Non-pigmented ciliary epithelial cell (primary cell): Measurements from ENCODE around the gene CCDC7.
"Not testable (repeated sequence)": the region's sequence is repeated elsewhere in the genome, so short reads cannot be mapped to it uniquely, and the experiment has no call there.

Source experiments
- DNase-seq: peaks from one replicate; pipeline ENCODE4 v3.0.0-alpha.2; 2010; ENCODE audit warnings: low read depth

Gene CCDC7

DNA sequence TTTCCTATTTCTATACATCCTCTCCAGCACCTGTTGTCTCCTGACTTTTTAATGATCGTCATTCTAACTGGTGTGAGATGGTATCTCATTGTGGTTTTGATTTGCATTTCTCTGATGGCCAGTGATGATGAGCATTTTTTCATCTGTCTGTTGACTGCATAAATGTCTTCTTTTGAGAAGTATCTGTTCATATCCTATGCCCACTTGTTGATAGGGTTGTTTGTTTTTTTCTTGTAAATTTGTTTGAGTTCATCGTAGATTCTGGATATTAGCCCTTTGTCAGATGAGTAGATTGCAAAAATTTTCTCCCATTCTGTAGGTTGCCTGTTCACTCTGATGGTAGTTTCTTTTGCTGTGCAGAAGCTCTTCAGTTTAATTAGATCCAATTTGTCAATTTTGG lies 253.7 kb downstream of the CCDC7 start:
- DNase-seq = not testable (repeated sequence)

DNA sequence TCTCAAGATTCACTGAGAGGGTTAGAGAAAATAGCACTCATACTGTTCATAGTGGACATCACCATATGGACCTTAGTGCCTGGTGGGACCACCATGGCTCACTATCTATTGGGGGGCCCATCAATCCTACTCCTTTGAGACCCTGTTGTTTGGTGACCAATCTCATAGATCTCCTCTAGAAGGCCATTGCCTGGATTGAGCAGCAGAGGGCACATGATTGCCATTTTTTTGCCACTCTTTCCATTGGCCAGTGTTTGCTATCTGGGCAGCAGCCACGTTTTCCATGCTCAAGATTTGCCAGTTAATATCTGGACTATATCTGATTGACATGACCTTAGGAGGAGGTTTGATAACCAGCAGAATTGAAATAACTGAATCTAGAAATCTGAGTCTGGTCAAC lies 267.6 kb downstream of the CCDC7 start:
- DNase-seq = no peak

DNA sequence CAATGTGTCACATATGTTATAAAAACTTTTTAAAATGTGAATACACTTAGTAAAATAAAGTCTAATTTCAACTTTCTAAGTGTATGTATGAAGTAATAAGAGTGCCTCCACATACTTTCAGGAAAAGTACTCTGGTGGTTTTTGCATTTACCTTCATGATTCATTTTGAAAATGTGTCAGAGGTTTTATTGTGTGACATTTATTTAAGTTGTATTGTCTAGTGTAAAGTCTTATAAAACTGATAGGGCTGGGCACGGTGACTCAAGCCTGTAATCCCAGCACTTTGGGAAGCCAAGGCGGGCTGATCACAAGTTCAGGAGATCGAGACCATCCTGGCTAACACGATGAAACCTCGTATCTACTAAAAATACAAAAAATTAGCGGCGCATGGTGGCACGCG lies 285.6 kb downstream of the CCDC7 start:
- DNase-seq = no peak

DNA sequence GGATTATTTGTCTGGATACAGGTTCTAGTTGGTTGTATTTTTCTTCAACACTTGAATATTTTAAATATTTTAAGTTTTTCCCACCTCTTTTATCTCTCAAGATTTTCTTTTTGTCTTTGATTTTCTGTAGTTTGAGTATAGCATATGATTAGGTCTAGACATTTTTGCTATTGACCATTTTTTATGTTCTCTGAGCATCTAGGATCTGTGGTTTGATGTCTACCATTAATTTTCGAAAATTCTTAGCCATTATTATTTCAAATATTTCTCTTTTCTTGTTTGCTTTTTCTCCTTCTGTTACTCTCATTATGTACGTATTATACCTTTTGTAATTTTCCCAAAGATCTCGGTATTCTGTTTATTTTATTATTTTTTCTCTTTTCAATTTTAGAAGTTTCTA lies 293.0 kb downstream of the CCDC7 start:
- DNase-seq = no peak

DNA sequence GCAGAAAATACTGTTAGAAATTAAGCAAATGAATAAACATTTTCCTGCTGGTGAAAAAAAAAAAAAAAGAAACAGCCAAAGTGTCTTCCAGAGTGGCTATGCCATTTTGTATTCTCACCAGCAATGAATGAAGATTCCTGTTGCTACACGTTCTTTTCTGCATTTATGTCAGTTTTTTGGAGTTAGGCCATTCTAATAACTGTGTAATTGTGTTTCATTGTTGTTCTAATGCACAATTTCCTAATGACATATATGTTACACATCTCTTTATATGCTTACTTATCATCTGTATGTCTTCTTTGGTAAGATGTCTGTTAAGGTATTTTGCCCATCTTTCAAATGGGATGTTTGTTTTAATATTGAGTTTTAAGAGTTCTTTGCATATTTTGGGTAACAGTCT lies 298.4 kb downstream of the CCDC7 start:
- DNase-seq = no peak

DNA sequence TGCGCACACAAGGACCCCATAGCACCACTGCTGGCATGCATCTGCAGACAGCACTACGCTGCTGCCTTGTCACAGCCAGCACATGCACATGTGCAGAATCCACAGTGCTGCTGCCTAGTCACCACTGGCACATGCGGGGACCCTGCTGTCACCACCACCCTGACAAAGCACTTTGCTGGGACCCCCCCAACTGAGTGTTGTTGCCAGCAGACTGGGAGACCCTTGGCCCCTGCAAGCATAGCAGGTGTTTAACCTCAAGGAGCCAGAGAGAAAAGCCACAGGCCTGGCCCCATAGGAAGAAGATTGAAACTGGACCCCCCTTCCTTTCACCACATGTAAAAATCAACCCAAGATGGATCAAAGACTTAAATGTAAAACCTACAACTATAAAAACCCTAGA lies 300.9 kb downstream of the CCDC7 start:
- no peak for DNase-seq

DNA sequence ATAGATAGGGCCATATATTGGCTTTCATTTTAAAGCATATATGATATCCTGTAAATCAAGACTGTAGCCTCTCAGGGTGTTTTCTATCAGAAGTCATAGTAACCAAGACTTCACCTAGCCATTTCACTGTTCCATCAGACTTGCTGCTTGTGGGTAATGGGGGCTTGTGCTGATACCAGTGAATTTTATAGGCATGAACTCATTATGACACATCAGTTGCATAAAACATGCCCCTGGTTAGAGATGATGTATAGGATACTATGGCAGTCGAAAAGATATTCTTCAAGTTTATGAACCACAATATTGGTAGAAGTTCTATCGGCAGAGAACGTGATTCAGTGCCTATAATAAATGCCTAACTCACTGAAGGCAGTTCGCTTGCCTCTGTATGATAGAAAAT lies 305.6 kb downstream of the CCDC7 start:
- no peak for DNase-seq

DNA sequence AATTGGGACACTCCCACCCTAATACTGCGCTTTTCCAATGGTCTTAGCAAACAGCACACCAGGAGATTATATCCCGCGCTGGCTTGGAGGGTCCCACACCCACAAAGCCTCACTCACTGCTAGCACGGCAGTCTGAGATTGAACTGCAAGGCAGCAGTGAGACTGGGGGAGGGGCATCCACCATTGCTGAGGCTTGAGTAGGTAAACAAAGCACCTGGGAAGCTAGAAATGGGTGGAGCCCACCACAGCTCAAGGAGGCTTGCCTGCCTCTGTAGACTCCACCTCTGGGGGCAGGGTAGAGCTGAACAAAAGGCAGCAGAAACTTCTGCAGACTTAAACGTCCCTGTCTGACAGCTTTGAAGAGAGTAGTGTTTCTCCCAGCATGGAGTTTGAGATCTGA lies 309.0 kb downstream of the CCDC7 start:
- DNase-seq = not testable (repeated sequence)

DNA sequence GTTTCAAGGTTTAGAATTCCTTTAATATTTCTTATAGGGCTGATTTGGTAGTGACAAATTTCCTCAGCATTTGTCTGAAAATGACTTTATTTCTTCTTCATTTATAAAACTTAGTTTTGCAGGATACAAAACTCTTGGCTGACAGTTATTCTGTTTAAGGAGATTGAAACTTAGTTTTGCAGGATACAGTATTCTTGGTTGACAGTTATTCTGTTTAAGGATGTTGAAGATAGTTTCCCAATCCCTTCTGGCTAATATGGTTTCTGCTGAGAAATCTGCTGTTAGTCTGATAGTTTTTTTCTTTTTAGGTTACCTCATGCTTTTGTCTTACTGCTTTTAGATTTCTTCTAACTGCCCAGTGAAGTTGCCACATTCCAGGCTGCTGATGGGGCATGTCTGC lies 325.3 kb downstream of the CCDC7 start:
- DNase-seq = no peak

DNA sequence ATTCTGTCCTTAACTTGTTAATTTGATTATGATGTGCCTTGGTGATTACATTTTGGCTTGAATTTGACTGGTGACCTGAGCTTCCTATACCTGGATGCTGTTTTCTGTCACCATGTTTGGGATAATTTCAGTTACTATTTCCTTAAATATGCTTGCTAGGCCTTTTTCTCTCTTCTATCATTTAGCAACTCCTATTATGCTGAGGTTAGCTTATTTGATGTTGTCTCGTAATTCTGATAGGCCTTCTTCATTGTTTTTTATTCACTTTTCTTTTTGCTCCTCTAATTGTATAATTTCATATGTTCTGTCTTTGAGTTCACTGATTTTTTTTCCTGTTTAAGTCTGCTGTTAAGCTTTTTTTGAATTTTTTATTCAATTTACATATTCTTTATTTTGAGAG lies 327.2 kb downstream of the CCDC7 start:
- DNase-seq = no peak

DNA sequence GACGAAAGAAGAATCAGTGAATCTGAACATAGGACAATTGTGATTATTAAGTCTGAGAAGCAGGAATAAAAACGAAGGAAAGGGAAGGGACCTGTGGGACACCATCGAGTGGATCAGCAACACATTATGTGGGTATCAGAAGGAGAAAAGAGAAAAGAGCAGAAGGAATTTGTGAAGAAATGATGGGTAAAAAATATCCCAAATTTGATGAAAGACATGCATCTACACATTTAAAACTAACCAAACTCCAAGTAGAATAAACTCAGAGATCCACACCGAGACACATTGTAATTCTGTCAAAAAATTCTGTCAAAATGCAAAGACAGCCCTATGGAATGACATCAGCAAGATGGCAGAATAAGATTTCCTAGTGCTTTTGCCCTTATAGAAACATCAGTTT lies 341.0 kb downstream of the CCDC7 start:
- DNase-seq = no peak

DNA sequence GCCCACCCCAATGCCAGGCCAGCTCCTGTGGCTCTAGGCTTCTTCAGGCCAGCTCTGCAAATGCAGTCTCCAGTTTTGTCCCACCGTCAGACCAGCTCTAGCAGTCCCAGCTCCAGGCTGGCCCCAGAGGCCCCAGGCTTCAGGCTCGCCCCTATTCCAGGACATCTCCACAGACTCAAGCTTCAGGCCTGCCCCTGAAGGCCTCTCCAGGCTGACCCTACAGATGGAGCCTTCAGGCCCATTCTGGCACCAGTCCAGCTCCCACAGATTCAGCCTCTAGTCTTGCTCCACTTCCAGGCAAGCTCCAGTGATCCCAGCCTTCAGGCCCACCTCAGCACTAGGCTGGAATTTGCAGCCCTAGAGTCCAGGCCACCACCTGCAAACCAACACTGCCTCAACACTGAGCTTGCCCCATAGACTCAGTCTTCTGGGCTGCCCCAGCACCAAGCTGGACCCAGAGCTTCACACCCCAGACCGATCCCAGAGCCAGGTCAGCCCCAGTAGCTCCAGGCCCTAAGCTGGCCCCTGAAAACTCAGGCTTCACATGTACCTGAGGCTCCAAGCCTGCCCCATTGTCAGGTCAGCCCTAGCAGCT lies 341.8 kb downstream of the CCDC7 start:
- no peak for DNase-seq

DNA sequence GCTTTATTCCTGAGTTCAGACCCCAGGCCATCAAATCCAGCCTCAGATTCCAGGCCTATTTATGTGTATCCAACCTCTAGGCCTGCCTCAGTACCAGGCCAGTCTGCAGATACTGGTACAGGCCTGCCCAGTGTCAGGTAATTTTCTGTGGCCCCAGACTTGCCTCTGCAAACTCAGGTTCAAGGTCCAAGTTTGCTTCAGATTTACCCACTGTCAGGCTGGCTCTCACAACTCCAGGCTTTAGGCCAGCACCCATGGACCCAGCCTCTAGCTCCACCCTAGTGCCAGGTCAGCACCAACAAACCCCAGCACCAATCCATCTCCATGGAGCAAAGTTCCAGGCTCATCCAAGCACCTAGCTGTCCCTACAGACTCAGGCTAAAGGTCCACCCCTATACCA lies 342.4 kb downstream of the CCDC7 start:
- DNase-seq = no peak

DNA sequence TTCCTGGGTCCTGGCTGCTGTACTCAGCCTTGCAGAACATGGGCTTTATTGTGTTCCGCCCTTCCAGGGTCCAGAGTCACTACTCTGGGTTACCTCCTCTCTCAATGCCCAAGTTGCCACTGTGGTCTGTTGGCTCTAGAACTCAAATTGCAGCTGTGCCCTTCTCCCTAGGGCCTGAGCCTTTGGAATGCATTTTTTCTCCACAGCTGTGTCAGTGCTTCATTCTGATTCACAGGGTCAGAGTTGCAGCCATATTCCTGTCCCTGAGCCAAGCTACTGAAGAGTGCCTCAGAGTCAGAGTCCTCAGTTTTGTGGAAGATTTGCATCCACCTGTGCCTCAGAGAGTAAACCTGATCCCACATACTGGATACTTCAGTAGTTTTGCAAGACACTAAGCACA lies 344.5 kb downstream of the CCDC7 start:
- peak; percentile 2 for DNase-seq

DNA sequence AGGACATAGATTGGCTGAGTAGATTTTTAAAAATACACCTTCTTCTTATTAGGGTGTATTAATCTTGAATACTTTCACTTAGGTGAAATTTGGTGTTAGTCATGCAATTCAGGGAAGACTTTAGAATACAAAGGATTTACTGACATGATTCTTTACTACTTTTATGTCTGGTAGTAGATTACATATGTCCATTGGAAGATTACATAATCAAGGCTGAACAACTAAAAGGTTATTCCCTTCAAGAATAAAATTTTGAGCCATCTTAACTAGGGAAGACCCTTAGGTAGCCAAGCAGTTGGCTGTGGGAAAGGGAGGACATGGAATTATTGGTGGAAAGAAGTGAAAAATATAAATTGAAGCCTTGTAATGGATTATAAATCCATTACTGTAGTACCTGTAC lies 347.1 kb downstream of the CCDC7 start:
- no peak for DNase-seq

DNA sequence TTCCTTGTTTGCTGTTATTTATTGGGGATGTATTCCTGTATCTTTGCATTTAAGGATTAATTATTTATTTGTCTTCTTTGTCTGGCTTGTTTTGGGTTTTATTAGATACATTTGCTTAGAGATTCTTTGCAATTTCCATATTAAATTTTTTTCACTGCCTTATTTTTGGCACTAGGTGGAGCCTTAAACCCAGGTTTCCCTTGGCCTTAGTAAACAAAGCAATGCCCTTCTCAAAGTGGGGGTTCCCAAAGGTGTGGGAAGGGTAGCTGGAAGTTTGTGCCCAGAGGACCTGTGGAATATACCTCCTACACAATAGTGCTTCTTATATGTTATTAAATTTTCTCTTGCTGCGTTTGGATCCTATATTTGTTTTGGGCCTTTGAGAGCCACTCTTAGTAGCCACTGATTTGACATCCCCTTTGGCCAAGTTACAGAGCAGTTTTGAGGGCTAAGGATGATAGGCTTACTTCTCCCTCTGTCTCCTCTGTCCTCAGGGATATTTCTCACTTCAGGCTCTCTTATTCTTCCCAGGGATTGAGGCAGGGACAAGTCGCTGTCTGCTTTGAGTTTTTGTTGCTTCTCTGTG lies 349.8 kb downstream of the CCDC7 start:
- DNase-seq = peak; percentile 3

DNA sequence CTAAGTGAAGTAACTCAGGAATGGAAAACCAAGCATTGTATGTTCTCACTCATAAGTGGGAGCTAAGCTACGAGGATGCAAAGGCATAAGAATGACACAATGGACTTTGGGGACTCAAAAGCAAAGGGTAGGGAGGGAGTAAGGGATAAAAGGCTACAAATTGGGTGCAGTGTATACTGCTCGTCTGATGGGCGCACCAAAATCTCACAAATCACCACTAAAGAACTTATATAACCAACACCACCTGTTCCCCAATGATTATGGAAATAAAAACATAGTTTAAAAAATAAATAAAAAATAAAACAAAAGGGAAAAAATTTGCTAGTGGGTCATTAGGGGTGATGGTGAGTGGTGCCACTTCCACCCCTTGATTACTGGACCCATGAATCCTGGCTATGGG lies 351.5 kb downstream of the CCDC7 start:
- not testable (repeated sequence) for DNase-seq

DNA sequence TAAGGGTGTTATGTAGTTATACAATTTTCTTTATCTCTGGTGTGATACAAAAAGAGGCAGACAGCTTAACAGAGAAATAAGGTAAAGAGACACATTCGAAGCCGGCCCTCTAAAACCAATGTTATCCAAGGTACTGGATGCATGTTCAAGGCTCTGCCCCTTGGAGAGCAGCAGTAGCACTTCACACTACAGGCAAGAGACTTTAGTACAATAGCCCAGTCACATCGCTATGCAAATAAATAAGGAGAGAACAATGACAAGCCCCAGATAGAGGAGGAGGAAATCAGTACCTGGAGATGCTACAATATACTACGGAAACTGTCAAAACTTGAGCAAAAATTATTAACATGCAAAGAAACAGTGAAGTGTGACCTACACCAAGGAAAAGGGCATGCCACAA lies 401.0 kb downstream of the CCDC7 start:
- DNase-seq = no peak

DNA sequence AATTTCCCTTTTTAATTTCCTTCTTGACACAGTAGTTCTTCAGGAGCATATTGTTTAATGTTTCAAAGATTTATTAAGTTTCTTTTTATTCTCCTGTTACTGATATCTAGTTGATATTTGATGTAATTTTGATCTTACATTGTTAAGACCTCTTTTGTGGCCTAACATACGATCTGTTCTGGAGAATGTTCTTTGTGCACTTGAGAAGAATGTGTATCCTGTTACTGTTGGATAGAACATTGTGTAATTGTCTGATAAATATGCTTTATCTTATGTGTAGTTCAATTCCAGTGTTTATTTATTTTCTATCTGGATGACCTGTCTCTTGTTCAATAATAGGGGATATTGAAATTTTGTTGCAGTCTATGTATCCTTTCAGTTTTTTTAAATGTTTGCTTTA lies 405.4 kb downstream of the CCDC7 start:
- no peak for DNase-seq

DNA sequence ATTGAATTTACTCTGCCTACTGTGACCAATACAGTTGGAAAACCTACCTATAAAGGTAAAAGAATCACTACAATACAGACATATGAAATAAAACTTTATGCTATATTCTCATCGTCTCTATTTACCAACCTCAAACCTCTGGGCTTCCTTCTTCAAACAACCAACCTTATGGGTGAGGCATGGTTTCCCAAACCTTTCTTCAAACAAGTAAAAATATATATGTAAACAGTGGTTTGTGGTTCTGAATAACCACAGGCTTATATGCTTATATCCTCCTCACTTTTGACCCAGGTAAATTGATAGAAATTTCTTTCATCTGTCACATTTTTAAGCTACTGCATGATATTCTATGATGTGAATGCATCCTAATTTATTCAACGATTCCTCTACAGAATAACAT lies 408.5 kb downstream of the CCDC7 start:
- DNase-seq = no peak

DNA sequence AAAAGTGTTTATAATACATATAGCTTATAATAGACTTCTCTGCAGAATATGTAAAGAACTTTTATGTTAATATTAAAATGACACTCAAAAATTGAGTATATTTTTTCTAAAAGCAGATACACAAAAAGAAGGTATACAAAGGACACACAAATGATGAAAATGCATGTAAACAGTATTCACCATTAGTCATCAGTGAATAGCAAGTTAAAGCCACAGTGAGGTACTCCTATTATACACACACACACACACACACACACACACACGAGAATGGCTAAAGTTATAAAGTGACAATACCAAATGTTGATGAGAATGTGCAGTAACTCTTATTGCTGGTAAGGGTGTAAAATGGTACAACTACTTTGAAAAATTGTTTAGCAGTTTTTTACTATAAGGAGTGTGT lies 419.2 kb downstream of the CCDC7 start:
- DNase-seq = no peak

DNA sequence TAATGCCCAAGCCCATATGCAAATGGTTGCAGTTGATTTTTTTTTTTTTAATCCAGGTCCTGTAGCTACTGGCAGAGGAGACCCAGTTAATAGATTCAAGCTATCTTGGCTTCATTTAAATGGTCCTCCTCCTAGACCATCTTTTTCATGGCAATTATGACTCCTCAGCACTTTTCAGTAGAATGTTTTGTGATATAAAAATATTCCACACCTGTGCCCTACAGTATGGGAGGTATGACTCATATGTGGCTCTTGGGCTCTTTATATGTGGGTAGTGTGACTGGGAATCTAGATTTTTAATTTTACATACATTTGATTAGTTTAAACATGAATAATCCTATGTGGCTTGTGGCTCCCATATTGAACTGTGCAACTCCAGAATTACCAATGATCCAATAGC lies 432.0 kb downstream of the CCDC7 start:
- no peak for DNase-seq

DNA sequence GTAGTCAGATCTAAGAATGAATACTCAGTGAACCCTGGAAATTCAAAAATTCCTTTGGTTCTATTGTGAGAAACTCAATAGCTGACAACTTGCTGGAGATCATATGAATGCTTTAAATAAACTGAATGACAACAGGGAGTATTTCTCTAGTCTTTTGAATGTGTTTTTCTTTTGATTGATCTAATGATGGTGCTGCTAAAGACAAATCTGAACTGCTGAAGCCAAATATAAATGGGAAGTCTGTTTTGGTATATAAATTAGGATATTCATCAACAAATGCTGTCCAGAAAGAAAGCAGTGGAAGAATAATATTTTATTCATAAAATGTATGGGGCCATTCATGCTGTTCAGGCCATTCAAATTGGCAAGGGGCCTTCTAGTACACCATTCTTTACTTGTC lies 432.7 kb downstream of the CCDC7 start:
- DNase-seq = no peak

DNA sequence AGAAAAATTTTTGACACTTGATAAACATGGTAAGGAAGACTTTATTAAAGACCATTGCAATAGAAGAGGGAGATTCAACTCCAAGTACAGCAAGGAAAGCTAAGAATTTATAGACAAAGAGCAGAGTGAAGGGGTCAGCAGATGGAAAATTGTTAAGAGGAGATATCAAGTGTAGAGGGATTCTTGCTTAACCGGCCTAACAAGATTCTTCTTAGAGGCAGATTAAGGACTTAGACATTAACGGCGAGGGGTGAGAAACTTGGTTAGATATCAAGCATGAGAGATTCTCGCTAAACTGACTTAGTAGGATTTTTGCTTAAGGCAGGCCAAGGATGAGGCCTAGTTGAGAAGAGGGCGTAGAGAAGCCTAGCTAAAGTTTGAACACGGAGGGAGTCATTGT lies 436.1 kb downstream of the CCDC7 start:
- no peak for DNase-seq

DNA sequence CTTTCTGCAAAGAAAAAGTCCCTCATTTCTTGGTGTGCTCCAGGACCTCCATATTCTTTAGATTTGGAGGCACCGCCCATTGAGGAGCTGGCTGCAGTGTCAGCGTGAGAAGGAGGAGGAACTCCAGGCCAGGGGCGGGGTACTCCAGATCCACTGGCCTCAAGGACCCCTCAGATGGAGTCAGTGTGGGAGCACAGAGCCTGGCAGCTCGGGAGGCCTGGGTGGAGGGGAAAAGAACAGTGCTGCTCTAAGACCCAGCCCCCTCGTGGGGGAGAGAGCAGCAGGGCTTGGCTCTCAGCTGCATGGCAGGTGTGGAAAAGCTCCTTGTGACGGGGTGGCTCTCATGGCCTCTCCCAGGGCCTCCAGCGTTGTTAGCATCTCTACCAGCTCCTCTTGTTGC lies 441.5 kb downstream of the CCDC7 start:
- DNase-seq = no peak
